ENCODE data around the gene CHI3L1.

DNA sequence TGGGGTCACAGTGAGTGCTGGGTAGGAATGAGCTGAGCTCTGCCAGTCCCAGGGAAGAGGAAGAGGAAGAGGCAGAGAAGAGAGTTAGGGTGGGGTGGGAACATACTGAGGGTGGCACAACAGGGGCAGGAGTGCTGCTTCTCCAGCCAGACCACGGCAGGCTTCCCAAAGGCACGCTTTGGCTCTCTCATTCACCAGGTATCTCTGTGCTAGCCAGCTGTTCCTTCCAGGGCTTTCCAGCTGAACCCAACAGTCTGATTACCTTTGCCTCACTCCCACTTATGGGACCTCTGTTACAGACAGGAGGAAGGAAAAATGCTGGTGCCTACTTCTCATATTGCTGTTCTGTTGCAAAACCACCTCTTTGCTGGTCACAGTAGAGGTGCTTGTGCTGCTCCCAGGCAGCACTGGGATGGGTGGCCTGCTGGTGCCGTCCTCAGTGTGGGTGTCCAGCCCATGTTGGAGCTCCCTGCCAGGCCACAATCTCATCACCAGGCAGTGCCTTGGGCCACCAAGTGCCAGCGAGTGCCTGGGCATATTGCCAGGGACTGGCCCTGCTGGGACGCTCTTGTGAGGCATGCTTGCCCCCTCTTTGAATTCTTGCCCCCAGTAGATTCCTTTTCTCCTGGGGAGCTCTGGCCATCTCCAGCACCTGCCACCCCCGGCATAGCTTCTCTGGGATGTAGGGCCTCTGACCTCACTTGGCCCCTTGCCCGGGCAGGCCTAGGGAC is 56.8 kb downstream of the CHI3L1 start:
- TF ChIP-seq CTCF (IDR thresholded peaks at IDR 0.05) (no peak), POLR2A (IDR thresholded peaks at IDR 0.05) (no peak)
